Fibroblast of the aortic adventitia (primary cell): ENCODE measurements around the gene ADAM12. TPM values are rescaled to one million over a fixed set of nuclear protein-coding genes. Genes with fewer than 3 reads are reported as not detected.

Experiments used
- DNase-seq: peaks from one replicate; pipeline ENCODE4 v3.0.0-alpha.2; 2010; ENCODE audit warnings: low read depth
- H3K4me3 ChIP-seq: 2 replicates; pipeline ENCODE4 v1.5.1; 2011; ENCODE audit warnings: low read depth, mild to moderate bottlenecking, control low read depth, low read length, moderate library complexity
- total RNA-seq: library from RNA; depleted of rRNA; stranded (reverse); fragments of >200 nt; gene quantifications from 2 replicates; pipeline ENCODE4 v1.2.3, GENCODE V29; 2012; ENCODE audit warnings: low replicate concordance
- TF ChIP-seq, protein P1 (sequence below): IDR thresholded peaks from 2 replicates; pipeline ENCODE4 v1.5.1; 2011; ENCODE audit warnings: mild to moderate bottlenecking, low read length, control low read depth, inconsistent platforms; ENCODE audit not compliant: insufficient read depth

Gene ADAM12
- total RNA-seq, 1 donor, result 82.7 TPM

GRCh38 chr10:126294451-126294850, 93.8 kb downstream of the ADAM12 start:
- no peak overlapping the region for H3K4me3 ChIP-seq
- no peak for DNase-seq
- TF ChIP-seq, protein P1, sequence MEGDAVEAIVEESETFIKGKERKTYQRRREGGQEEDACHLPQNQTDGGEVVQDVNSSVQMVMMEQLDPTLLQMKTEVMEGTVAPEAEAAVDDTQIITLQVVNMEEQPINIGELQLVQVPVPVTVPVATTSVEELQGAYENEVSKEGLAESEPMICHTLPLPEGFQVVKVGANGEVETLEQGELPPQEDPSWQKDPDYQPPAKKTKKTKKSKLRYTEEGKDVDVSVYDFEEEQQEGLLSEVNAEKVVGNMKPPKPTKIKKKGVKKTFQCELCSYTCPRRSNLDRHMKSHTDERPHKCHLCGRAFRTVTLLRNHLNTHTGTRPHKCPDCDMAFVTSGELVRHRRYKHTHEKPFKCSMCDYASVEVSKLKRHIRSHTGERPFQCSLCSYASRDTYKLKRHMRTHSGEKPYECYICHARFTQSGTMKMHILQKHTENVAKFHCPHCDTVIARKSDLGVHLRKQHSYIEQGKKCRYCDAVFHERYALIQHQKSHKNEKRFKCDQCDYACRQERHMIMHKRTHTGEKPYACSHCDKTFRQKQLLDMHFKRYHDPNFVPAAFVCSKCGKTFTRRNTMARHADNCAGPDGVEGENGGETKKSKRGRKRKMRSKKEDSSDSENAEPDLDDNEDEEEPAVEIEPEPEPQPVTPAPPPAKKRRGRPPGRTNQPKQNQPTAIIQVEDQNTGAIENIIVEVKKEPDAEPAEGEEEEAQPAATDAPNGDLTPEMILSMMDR, result no peak

- DNase-seq, result no peak
- TF ChIP-seq, protein P1, result no peak
- no peak overlapping the region for H3K4me3 ChIP-seq
Observed at GRCh38 chr10:126290232-126290631, 98.0 kb downstream of the ADAM12 start.

- TF ChIP-seq, protein P1, result no peak
- H3K4me3 ChIP-seq, result no peak overlapping the region
- DNase-seq, result no peak
Observed at GRCh38 chr10:126288547-126289493, 99.5 kb downstream of the ADAM12 start.

DNA sequence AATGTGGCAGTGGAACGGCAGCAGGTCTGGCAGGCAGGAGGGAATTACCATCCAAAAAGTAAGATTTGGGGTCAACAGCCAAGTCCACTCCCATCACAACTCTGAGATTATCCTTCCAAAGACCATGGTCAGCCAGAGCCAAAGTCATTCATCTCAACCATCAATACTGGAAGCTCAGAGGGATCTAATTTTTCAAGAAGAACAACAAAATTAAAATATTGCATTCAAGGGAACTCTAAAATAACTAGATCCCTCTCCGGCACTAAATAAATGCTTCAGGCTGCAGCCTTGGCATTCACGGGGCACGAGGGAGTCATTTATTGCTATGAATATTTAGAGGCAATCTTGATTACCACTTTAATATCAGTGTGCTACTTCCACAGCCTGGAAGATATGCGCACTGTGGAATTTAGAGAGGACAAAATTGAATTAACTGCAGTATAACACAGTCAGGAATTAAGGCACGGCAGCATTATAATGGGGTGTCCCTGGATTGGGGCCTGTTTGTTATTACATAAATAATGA, 102.0 kb downstream of the ADAM12 start:
- H3K4me3 ChIP-seq, result no peak overlapping the region
- TF ChIP-seq, protein P1, result no peak
- no peak for DNase-seq

DNA sequence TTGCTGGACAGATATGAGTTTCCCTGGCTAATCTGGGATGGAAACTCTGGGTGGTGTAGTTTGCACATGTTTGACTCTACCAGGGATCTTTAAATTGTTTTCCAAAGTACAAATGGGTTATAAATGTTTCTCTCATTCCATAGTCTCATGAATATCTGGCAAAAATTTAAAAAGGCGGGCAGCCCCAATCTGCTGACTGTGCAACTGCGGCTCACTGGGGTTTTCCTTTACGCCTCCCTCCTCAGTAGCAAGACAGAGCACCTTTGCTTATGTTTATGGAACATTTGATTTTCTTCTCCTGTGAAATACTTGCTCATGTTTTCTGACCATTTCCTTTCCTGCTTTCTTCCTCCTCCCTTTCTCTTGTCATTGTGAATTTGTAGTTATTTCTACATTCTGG, 105.0 kb downstream of the ADAM12 start:
- H3K4me3 ChIP-seq, result no peak overlapping the region
- TF ChIP-seq, protein P1, result no peak
- DNase-seq, result no peak

- TF ChIP-seq, protein P1, result no peak
- DNase-seq, result no peak
- H3K4me3 ChIP-seq, result no peak overlapping the region
Observed at GRCh38 chr10:126278851-126279250, 109.4 kb downstream of the ADAM12 start.
